K562 (cell line): ENCODE results near the gene LRRC8C. TPM values are rescaled to one million over a fixed set of nuclear protein-coding genes. Genes with fewer than 3 reads are reported as not detected.

Experiments used
- ATF1 ChIP-seq, 2 experiments: fragments of 450-650 bp in 1 of 2; IDR thresholded peaks; 2 replicates each; pipeline ENCODE4 v1.6.1; 2016; ENCODE audit warnings: missing compliant biosample characterization in 1 of 2, missing genetic modification characterization in 1 of 2
- BRF1 ChIP-seq: IDR thresholded peaks from 3 replicates; pipeline ENCODE4 v1.6.1; 2011; ENCODE audit warnings: borderline replicate concordance, mild to moderate bottlenecking; ENCODE audit not compliant: insufficient read length; ENCODE audit errors: extremely low read depth
- CHD1 ChIP-seq: fragments of 200-600 bp; sonication (generic); IDR thresholded peaks from one replicate; pipeline ENCODE4 v1.6.1; 2012; ENCODE audit warnings: mild to moderate bottlenecking, moderate library complexity, low read length, inconsistent platforms
- CHD7 ChIP-seq: fragments of 200-600 bp; sonication (generic); IDR thresholded peaks from one replicate; pipeline ENCODE4 v1.6.1; 2012; ENCODE audit warnings: mild to moderate bottlenecking, low read depth, low read length, inconsistent platforms
- GATAD2A ChIP-seq: fragments of 450-650 bp; IDR thresholded peaks from 2 replicates; pipeline ENCODE4 v1.6.1; 2017
- RERE ChIP-seq: sonication (generic); formaldehyde crosslinking; IDR thresholded peaks from 2 replicates; pipeline ENCODE4 v1.8.0; 2023; ENCODE audit warnings: missing genetic modification reagents, mild to moderate bottlenecking, borderline replicate concordance
- TCF3 ChIP-seq: sonication (generic); formaldehyde crosslinking; IDR thresholded peaks from 2 replicates; pipeline ENCODE4 v1.4.0; 2020; ENCODE audit warnings: mild to moderate bottlenecking, missing genetic modification reagents
- polyA plus RNA-seq, 8 experiments: library from polyadenylated mRNA; depleted of rRNA in 4 of 8; stranded (reverse) in 5 of 8; unstranded in 3 of 8; fragments of >200 nt; fragmentation: Nextera tagmentation in 2 of 8; fragmentation: Illumina TruSeq in 1 of 8; extraction: Ambion mirVana in 2 of 8; extraction: Trizol in 1 of 8; gene quantifications; 2 replicates each; pipeline versions ENCODE4 v1.2.1 to v1.2.3, GENCODE V29; 2011 to 2014; ENCODE audit warnings: inconsistent platforms in 1 of 8, missing spikeins in 1 of 8
- total RNA-seq, 7 experiments: library from RNA; depleted of rRNA in 6 of 7; stranded (reverse); fragments of >200 nt in 6 of 7; fragmentation: Illumina TruSeq in 2 of 7; extraction: Trizol in 2 of 7; gene quantifications; 2 replicates each; pipeline versions ENCODE4 v1.2.1 to v1.2.3, GENCODE V29; 2011 to 2021; ENCODE audit warnings: low replicate concordance in 1 of 7
- TF ChIP-seq, protein P1 (sequence below), 2 experiments: IDR thresholded peaks; 2 replicates each; pipeline ENCODE4 v1.6.1; 2011; ENCODE audit warnings: borderline replicate concordance in 1 of 2, control low read depth in 1 of 2, low read depth in 1 of 2, low read length in 1 of 2, mild to moderate bottlenecking in 1 of 2, mixed read lengths in 1 of 2, moderate library complexity in 1 of 2; ENCODE audit not compliant: insufficient read depth in 1 of 2, insufficient read length in 1 of 2, poor library complexity in 1 of 2, severe bottlenecking in 1 of 2; ENCODE audit errors: extremely low read depth in 1 of 2

Gene LRRC8C
- total and polyA plus RNA-seq, 9 of the 15 experiments (the other 6 are each of a cell fraction or from before 2014, with no cell fraction given) = 1.00 to 12.5 (median 4.5) TPM

- TF ChIP-seq CHD7 = no peak
- TF ChIP-seq RERE (CRISPR knock-in tag) = peak; percentile 69; the same call in 1 of the 2 replicates
- 0 out of 2 replicates have a peak, but pooled peaks have one; percentile 61 for TF ChIP-seq GATAD2A
- TF ChIP-seq, protein P1, sequence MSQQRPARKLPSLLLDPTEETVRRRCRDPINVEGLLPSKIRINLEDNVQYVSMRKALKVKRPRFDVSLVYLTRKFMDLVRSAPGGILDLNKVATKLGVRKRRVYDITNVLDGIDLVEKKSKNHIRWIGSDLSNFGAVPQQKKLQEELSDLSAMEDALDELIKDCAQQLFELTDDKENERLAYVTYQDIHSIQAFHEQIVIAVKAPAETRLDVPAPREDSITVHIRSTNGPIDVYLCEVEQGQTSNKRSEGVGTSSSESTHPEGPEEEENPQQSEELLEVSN (IDR thresholded peaks at IDR 0.05; ENCODE audit: borderline replicate concordance in 1 of 2, extremely low read depth in 1 of 2, insufficient read depth in 1 of 2, insufficient read length in 1 of 2, low read depth in 1 of 2, low read length in 1 of 2, poor library complexity in 1 of 2, severe bottlenecking in 1 of 2) = peak; percentile 30 to 62
- no peak for TF ChIP-seq TCF3 (CRISPR knock-in tag)
- no peak for TF ChIP-seq ATF1 (CRISPR knock-in tag; IDR thresholded peaks at IDR 0.05)
- no peak for TF ChIP-seq ATF1 (tag; IDR thresholded peaks at IDR 0.05)
- no peak for TF ChIP-seq BRF1
- TF ChIP-seq CHD1 = peak; percentile 35
These were observed 404 bp downstream of the LRRC8C start (continued) for GRCh38 chr1:89633248-89633799.
